Activated CD8-positive, alpha-beta memory T cell treated with anti-CD3 and anti-CD28 coated beads, Interleukin-2, amount 10 ng/mL, durations not matched to agents 7 days and 5 days (primary cell): ENCODE data around the gene TLCD3A. TPM values are rescaled to one million over a fixed set of nuclear protein-coding genes. Genes with fewer than 3 reads are reported as not detected.
"Not testable (repeated sequence)": the region's sequence is repeated elsewhere in the genome, so short reads cannot be mapped to it uniquely, and the experiment has no call there.

Source experiments
- ATAC-seq: fragments of 150-1000 bp; cut with Tn5 transposase; one replicate; pipeline ENCODE4 v1.10.0; 2021; ENCODE audit warnings: moderate library complexity
- CTCF ChIA-PET: fragments of 350-600 bp; sonication (Branson Sonifier 250); formaldehyde crosslinking; loops from one replicate; lab custom pipeline; 2021; ENCODE audit warnings: antibody characterized with exemption; lab: Charles Lee
- DNase-seq: peaks from one replicate; pipeline ENCODE4 v3.0.0-alpha.2; 2020
- H3K27ac Mint-ChIP-seq: one replicate; pipeline ENCODE4 v1.8.0; 2021; ENCODE audit warnings: mild to moderate bottlenecking, mixed read lengths
- H3K27me3 Mint-ChIP-seq: one replicate; pipeline ENCODE4 v1.8.0; 2021; ENCODE audit warnings: mixed read lengths
- H3K36me3 Mint-ChIP-seq: one replicate; pipeline ENCODE4 v1.8.0; 2021; ENCODE audit warnings: mild to moderate bottlenecking, mixed read lengths
- H3K4me1 Mint-ChIP-seq: one replicate; pipeline ENCODE4 v1.8.0; 2021; ENCODE audit warnings: mixed read lengths
- H3K4me3 Mint-ChIP-seq: one replicate; pipeline ENCODE4 v1.8.0; 2021; ENCODE audit warnings: mild to moderate bottlenecking, moderate library complexity, mixed read lengths
- H3K9me3 Mint-ChIP-seq: one replicate; pipeline ENCODE4 v1.8.0; 2022; ENCODE audit warnings: low read depth, mixed read lengths
- total RNA-seq, 2 experiments: library from RNA; stranded (reverse); gene quantifications; one replicate each; pipeline ENCODE4 v1.2.3, GENCODE V29; 2021

Gene TLCD3A
- total RNA-seq, 2 experiments from 2014 or later = 8.4 to 10.2 TPM

DNA sequence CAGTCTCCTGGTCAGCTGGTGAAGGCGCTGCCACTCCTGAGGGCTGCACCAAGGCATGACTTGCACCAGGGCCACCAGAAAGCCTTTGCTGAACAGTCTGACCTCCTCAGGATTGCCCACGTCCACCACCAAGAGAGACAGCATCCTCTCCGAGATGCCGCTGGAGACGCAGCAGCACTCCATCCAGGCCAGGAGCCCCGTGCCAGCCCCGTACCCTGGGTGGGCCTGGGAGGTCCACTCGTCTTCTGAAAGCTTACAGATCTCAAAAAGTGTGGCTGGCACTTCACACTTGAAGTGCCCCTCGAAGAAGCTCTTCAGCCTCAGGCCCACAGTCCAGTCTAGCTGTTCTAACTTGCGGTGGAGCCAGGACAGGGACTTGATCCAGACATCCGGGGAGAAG, 13.0 kb downstream of the TLCD3A start:
- ATAC-seq (no peak), DNase-seq (no peak)
- Mint-ChIP-seq H3K4me3 (no peak overlapping the region), H3K4me1 (peaks cover 21% of the 10 kb centered on the region), H3K27ac (no peak overlapping the region), H3K36me3 (peaks cover 72% of the 10 kb centered on the region), H3K9me3 (peaks cover 3% of the 10 kb centered on the region), H3K27me3 (no peaks in the 10 kb centered on the region)
- CTCF ChIA-PET = no interaction called here

DNA sequence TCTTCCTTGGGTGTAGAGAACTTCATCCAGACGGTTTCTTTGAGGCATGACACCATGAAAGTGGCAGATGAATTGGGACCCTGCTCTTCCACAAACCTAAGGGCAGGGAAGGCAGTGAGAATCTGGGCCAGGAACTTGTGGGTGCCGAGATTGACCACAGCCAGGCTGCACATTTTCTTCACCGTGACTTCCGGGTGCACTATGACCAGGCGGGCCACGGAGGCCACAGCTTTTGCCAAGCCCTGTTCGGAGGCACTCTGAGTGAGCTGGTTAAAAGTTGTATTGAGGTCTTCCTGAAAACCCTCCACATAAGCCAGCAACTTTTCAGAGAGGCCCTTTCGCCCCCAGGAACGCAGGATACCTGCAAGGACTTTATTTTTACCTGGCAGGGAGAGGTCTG, 13.8 kb downstream of the TLCD3A start:
- DNase-seq (no peak), ATAC-seq (no peak)
- no peaks in the 10 kb centered on the region for H3K27me3 Mint-ChIP-seq
- H3K4me1 Mint-ChIP-seq = peaks cover 23% of the 10 kb centered on the region
- CTCF ChIA-PET = no interaction called here
- peaks cover 68% of the 10 kb centered on the region for H3K36me3 Mint-ChIP-seq
- peaks cover 3% of the 10 kb centered on the region for H3K9me3 Mint-ChIP-seq
- H3K27ac Mint-ChIP-seq = no peak overlapping the region
- H3K4me3 Mint-ChIP-seq = no peak overlapping the region

DNA sequence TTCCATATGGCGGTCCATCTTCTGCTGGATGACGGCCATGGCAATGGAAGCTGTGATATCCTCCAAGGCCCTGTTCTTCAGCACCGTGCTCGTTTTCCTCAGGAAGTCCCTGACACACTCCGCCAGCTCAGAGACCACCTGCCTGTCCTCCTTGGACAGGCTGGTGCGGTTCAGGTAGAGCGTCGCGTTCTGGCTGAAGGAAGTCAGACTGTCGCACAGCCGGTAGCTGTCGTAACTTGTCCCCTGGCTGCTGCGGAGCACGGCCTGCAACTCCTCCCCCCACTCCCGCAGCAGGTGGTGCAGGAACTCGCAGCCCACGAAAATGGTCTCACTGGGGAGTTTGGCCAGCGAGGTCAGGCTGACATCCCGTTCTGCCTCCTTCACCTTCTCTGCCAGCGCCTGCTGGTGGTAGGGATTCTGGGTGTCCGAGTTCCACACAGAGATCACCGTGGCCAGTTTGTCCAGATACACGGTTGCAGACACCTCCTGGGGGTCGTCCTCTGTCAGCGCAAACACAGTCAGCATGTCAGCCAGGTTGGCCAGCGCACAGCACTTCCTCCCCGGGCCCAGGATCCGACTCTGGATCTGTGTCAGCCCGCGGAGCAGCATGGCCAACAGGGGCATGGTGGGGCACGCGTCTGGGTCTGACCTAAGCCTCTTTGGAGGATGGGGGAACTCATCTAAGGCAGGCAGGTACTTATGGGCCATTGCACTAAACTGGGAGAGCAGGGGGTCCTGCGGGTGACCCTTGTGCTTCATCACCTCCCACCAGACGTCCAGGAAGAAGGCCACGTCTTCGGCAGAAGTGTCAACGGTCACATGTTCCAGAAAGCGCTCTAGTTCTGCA, 14.6 kb downstream of the TLCD3A start:
- Mint-ChIP-seq H3K9me3 (peaks cover 3% of the 10 kb centered on the region), H3K4me1 (peaks cover 27% of the 10 kb centered on the region), H3K36me3 (peaks cover 61% of the 10 kb centered on the region), H3K27ac (no peak overlapping the region), H3K27me3 (no peaks in the 10 kb centered on the region), H3K4me3 (no peak overlapping the region)
- ATAC-seq (no peak), DNase-seq (no peak)
- CTCF ChIA-PET = interaction anchor here (1.3 kb wide), 1 partner anchor 335 kb away, joined by 3 read pairs; no protein-coding TSS in a partner anchor

DNA sequence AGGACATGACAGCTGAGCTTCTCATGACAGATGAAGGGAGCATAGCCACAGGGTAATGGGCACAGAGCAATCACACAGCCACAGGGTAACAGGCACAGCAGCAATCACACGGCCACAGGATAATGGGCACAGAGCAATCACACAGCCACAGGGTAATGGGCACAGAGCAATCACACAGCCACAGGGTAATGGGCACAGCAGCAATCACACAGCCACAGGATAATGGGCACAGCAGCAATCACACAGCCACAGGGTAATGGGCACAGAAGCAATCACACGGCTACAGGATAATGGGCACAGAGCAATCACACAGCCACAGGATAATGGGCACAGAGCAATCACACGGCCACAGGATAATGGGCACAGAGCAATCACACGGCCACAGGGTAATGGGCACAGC, 16.2 kb downstream of the TLCD3A start:
- peaks cover 51% of the 10 kb centered on the region for H3K36me3 Mint-ChIP-seq
- H3K4me1 Mint-ChIP-seq = peaks cover 32% of the 10 kb centered on the region
- H3K27me3 Mint-ChIP-seq, DNase-seq, CTCF ChIA-PET, H3K27ac Mint-ChIP-seq, H3K4me3 Mint-ChIP-seq, H3K9me3 Mint-ChIP-seq, ATAC-seq: not testable (repeated sequence)

DNA sequence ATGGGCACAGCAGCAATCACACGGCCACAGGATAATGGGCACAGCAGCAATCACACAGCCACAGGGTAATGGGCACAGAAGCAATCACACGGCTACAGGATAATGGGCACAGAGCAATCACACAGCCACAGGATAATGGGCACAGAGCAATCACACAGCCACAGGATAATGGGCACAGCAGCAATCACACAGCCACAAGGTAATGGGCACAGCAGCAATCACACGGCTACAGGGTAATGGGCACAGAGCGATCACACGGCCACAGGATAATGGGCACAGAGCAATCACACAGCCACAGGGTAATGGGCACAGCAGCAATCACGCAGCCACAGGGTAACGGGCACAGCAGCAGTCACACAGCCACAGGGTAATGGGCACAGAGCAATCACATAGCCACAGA, 17.0 kb downstream of the TLCD3A start:
- CTCF ChIA-PET = interaction anchor here (1.5 kb wide), 1 partner anchor 34 kb away, joined by 6 read pairs; the partner anchor contains the start of gene VPS53
- not testable (repeated sequence) for H3K4me3 Mint-ChIP-seq, H3K9me3 Mint-ChIP-seq, ATAC-seq, DNase-seq, H3K27me3 Mint-ChIP-seq
- H3K4me1 Mint-ChIP-seq = peaks cover 32% of the 10 kb centered on the region
- H3K36me3 Mint-ChIP-seq = peaks cover 47% of the 10 kb centered on the region
- H3K27ac Mint-ChIP-seq = peak overlapping the region; percentile 45

DNA sequence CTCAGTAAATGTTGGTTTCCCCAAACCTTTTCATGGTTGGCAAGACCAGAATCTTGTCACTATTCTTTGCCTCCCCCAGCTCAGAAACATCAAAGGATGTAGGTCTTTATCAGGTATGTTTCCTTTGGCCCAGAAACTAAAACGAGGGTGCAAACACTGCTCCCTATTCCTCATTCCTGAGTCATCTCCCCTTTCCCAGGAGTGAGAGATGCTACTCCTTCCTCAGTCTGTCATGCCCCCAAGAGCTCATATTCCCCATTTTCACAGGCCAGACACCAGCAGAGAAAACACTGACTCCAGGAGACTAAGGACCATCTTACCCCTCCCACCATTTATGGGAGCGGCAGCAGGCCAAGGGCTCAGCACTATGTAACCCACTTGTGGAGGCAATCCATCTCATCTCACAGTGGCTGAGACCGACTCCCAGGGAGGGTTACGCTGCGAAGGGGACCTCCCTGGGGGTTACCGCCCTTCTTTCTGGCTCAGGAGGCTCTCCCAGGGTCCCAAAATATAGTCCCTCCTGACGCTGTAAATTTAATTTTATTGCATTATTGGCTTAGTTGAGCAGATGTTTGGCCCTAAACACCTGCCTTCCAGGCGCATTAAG, 18.1 kb downstream of the TLCD3A start:
- Mint-ChIP-seq H3K27ac (peak overlapping the region; percentile 56), H3K9me3 (peaks cover 3% of the 10 kb centered on the region), H3K4me1 (peaks cover 32% of the 10 kb centered on the region), H3K4me3 (peak overlapping the region; percentile 89), H3K27me3 (no peaks in the 10 kb centered on the region), H3K36me3 (peaks cover 38% of the 10 kb centered on the region)
- CTCF ChIA-PET = interaction anchor here (1.0 to 3.1 kb wide), 9 partner anchors 10 to 338 kb away, joined by 3 to 19 read pairs (median 5); partner anchors contain the start of genes GLOD4, MRM3, TIMM22 and VPS53
- no peak for ATAC-seq
- DNase-seq = no peak

DNA sequence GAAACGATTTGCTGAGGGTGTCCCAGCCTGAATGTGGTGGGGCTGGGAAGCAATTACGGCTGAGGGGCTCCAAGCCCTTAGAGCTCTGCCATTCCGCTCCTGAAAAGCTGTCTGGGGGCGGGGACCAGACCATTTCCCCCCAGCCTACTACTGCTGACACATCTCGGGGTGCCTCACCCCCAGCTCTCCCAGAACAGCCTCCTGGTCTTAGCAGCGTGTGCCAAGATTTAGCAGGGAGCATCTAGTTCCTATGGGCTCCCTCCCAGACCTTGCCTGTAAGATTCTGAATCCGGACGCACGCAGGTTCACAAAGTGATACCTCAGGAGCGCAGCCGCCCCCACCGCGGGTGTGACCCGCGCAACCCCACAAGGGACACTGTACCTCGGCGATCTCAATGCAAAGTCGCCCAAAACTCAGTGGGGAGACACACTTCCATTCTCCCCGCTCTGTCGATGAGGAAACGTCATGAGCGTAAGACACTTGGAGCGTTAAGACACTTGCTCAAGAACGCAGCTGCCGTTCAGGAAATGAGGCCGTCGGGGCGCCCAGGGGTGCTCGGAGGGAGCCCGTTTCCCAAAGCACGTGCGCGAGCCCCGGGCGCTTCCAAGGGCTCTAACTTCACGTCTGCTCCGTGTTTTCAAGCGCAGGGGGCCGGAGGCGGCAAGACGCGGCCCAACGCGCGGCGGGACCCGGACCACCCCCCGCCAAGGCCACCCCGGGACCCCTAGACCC, 19.0 kb downstream of the TLCD3A start:
- peaks cover 35% of the 10 kb centered on the region for H3K36me3 Mint-ChIP-seq
- peaks cover 32% of the 10 kb centered on the region for H3K4me1 Mint-ChIP-seq
- CTCF ChIA-PET = interaction anchor here (1.0 to 3.1 kb wide), 9 partner anchors 10 to 339 kb away, joined by 3 to 19 read pairs (median 3); partner anchors contain the start of genes GLOD4, MRM3 and TIMM22
- peak overlapping the region; percentile 89 for H3K4me3 Mint-ChIP-seq
- peak; percentile 46 for ATAC-seq
- H3K27me3 Mint-ChIP-seq = no peaks in the 10 kb centered on the region
- H3K27ac Mint-ChIP-seq = peak overlapping the region; percentile 93
- H3K9me3 Mint-ChIP-seq = peaks cover 3% of the 10 kb centered on the region
- DNase-seq = peak; percentile 74

DNA sequence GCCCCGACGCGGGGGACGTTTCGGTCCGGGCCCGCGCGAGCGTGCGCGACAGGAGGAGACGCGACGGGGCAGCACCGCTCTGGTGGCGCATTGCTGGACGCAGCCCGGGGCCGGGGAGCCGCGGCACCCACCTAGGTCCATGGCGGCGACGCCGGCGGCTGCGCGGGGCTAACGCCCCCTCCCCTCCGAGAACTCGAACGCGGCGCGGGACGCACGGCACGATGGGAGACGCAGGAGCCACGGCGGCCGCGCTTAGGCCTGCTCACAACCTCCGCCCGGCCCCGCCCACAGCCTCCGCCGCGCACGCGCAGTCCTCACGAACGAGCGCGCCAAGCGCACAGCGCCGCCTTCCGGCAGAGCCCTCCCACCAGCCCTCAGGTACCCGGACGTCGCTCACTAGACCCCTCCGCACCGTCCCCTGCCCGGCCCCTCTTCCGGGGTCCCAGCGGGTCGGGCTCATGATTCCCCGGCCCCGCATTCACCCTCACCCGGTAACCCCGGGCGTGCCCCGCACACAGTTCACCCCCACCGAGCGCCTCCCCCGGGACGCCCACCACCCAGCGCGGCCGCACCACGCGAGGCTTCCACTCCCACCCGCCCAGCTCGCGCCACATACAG, 19.7 kb downstream of the TLCD3A start, which contains the start of gene GEMIN4:
GEMIN4 (minus strand) TSS at position 263 of the 618 bp plus-strand sequence; CDS start at position 141, 122 bp downstream.
- Mint-ChIP-seq H3K27me3 (no peaks in the 10 kb centered on the region), H3K9me3 (peaks cover 3% of the 10 kb centered on the region), H3K4me1 (peaks cover 32% of the 10 kb centered on the region), H3K4me3 (peak within 1 kb of the TSS; percentile 89), H3K27ac (peak within 1 kb of the TSS; percentile 93), H3K36me3 (peaks cover 35% of the 10 kb centered on the region)
- peak; percentile 96 for DNase-seq
- CTCF ChIA-PET = interaction anchor here (0.6 to 3.5 kb wide), 19 partner anchors 10 to 366 kb away, joined by 3 to 19 read pairs (median 4); partner anchors contain the start of genes GLOD4, MRM3, TIMM22 and VPS53
- ATAC-seq = peak; percentile 88

DNA sequence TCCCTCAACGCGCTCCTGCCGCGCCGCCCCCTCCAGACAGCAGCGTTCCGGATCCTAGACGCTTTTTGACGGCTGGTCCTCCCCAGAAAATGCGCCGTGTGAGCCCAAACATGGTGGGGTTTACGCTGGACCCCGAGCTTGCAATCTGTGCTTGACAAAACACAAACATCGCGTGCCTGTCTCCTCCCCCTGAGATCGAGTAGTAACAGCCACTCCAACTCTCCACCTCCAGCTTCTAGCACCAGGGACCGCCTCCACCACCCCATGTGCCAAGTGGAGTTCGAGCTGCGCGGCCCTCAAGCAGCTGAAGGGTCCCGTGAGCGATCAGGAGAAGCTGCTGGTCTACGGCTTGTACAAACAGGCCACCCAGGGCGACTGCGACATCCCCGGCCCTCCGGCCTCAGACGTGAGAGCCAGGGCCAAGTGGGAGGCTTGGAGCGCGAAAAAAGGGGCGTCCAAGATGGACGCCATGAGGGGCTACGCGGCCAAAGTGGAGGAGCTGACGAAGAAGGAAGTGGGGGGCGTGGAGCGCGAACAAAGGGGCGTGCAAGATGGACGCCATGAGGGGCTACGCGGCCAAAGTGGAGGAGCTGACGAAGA, 20.3 kb downstream of the TLCD3A start:
- peak overlapping the region; percentile 91 for H3K27ac Mint-ChIP-seq
- H3K9me3 Mint-ChIP-seq = peaks cover 3% of the 10 kb centered on the region
- H3K27me3 Mint-ChIP-seq = no peaks in the 10 kb centered on the region
- peak; percentile 53 for DNase-seq
- CTCF ChIA-PET = interaction anchor here (0.6 to 3.5 kb wide), 18 partner anchors 9 to 367 kb away, joined by 3 to 19 read pairs (median 4); partner anchors contain the start of genes GLOD4, MRM3, TIMM22 and VPS53
- H3K36me3 Mint-ChIP-seq = peaks cover 31% of the 10 kb centered on the region
- peaks cover 32% of the 10 kb centered on the region for H3K4me1 Mint-ChIP-seq
- peak; percentile 2 for ATAC-seq
- peak overlapping the region; percentile 89 for H3K4me3 Mint-ChIP-seq

DNA sequence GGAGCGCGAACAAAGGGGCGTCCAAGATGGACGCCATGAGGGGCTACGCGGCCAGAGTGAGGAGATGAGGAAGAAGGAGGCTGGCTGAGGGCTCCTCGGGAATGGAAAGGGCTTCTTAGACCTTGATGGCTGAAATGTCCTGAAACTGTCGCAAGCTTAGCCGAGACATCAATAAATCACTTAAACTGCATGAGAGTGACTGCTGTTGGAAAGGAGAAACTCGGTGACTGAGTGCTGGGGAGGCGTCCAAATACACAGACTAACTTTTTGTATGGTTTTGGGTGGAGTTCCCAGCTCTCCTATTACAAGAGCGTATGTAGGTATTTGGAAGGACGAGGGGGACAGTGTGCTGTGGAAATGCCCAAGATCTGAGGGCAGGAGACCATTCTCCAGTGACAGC, 21.0 kb downstream of the TLCD3A start:
- DNase-seq (no peak), ATAC-seq (no peak)
- Mint-ChIP-seq H3K27ac (peak overlapping the region; percentile 49), H3K4me3 (peak overlapping the region; percentile 46), H3K9me3 (peaks cover 3% of the 10 kb centered on the region), H3K36me3 (peaks cover 24% of the 10 kb centered on the region), H3K4me1 (peaks cover 31% of the 10 kb centered on the region), H3K27me3 (no peaks in the 10 kb centered on the region)
- CTCF ChIA-PET = interaction anchor here (1.2 to 3.5 kb wide), 7 partner anchors 9 to 368 kb away, joined by 3 to 16 read pairs (median 4); partner anchors contain the start of genes GLOD4, MRM3 and TIMM22

DNA sequence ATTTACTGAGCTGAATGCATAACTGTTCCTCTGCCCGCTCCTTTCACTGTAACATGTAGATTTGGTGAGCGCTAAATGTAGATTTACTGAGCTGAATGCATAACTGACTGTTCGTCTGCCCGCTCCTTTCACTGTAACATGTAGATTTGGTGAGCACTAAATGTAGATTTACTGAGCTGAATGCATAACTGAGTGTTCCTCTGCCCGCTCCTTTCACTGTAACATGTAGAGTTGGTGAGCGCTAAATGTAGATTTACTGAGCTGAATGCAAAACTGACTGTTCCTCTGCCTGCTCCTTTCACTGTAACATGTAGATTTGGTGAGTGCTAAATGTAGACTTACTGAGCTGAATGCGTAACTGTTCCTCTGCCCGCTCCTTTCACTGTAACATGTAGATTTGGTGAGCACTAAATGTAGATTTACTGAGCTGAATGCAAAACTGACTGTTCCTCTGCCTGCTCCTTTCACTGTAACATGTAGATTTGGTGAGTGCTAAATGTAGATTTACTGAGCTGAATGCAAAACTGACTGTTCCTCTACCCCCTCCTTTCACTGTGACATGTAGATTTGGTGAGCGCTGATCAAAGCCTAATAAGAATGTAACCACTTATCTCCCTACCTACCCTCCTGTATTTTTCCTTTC, 23.0 kb downstream of the TLCD3A start:
- ATAC-seq, H3K9me3 Mint-ChIP-seq, H3K27ac Mint-ChIP-seq, H3K4me3 Mint-ChIP-seq, DNase-seq, H3K27me3 Mint-ChIP-seq: not testable (repeated sequence)
- H3K36me3 Mint-ChIP-seq = peaks cover 15% of the 10 kb centered on the region
- CTCF ChIA-PET = interaction anchor here (1.3 to 3.5 kb wide), 3 partner anchors 9 to 343 kb away, joined by 5 to 16 read pairs (median 6); partner anchors contain the start of gene TIMM22
- H3K4me1 Mint-ChIP-seq = peaks cover 19% of the 10 kb centered on the region
